OCI-LY7 (cell line): ENCODE measurements around the gene CDC5L. TPM values are rescaled to one million over a fixed set of nuclear protein-coding genes. Genes with fewer than 3 reads are reported as not detected.
A peak's percentile ranks its signal among the peaks of the same experiment; 100 is the strongest.

Experiments
- BruUV-seq: library from RNA; stranded (reverse); fragments of 400-500 nt; replicated peaks from 2 replicates; lab custom pipeline; 2021; lab: Mats Ljungman, UMichigan
- CTCF ChIA-PET: fragments of 300-600 bp; sonication (Branson Sonifier 250); formaldehyde crosslinking; loops from one replicate; lab custom pipeline; 2022; ENCODE audit warnings: antibody characterized with exemption; ENCODE audit not compliant: unreplicated experiment; lab: Charles Lee
- POLR2A ChIA-PET: fragments of 300-600 bp; sonication (Branson Sonifier 250); formaldehyde crosslinking; loops from one replicate; lab custom pipeline; 2022; ENCODE audit warnings: antibody characterized with exemption; lab: Charles Lee
- DNase-seq: peaks from one replicate; pipeline ENCODE4 v3.0.0-alpha.2; 2015; ENCODE audit warnings: low spot score
- H2AFZ ChIP-seq: fragments of 200-600 bp; sonication (generic), shearing (Covaris generic); 2 replicates; pipeline ENCODE4 v1.6.1; 2014; ENCODE audit warnings: mild to moderate bottlenecking, antibody characterized with exemption, low read length, moderate library complexity
- H3K27ac ChIP-seq: fragments of 200-600 bp; sonication (generic); 2 replicates; pipeline ENCODE4 v1.5.1; 2014; ENCODE audit warnings: mixed run types, low read depth, mild to moderate bottlenecking, moderate library complexity, low read length, inconsistent platforms; ENCODE audit not compliant: poor library complexity, severe bottlenecking
- H3K36me3 ChIP-seq: fragments of 200-600 bp; sonication (generic); 2 replicates; pipeline ENCODE4 v1.6.1; 2014; ENCODE audit warnings: mild to moderate bottlenecking, antibody characterized with exemption, low read length, moderate library complexity, mixed read lengths; ENCODE audit not compliant: insufficient read depth
- H3K4me1 ChIP-seq: fragments of 200-600 bp; sonication (generic); 2 replicates; pipeline ENCODE4 v1.5.1; 2014; ENCODE audit warnings: mild to moderate bottlenecking, low read length; ENCODE audit not compliant: insufficient read depth, poor library complexity, severe bottlenecking
- H3K4me2 ChIP-seq: fragments of 200-600 bp; sonication (generic); 2 replicates; pipeline ENCODE4 v1.6.1; 2014; ENCODE audit warnings: mild to moderate bottlenecking, low read length
- H3K4me3 ChIP-seq: fragments of 200-600 bp; sonication (generic); 2 replicates; pipeline ENCODE4 v1.5.1; 2014; ENCODE audit warnings: mild to moderate bottlenecking, low read depth, low read length; ENCODE audit not compliant: poor library complexity, severe bottlenecking
- H3K79me2 ChIP-seq: fragments of 200-600 bp; sonication (generic); 2 replicates; pipeline ENCODE4 v1.6.1; 2016; ENCODE audit warnings: low read depth, mild to moderate bottlenecking, low read length, moderate library complexity, mixed read lengths; ENCODE audit not compliant: insufficient read depth
- H3K9me2 ChIP-seq: fragments of 200-600 bp; sonication (generic); 2 replicates; pipeline ENCODE4 v1.6.1; 2016; ENCODE audit warnings: mild to moderate bottlenecking, low read length, mixed read lengths; ENCODE audit not compliant: insufficient read depth
- H3K9me3 ChIP-seq: fragments of 200-600 bp; sonication (generic); 2 replicates; pipeline ENCODE4 v1.6.1; 2014; ENCODE audit warnings: mild to moderate bottlenecking, mixed run types, low read length, mixed read lengths
- H4K20me1 ChIP-seq: fragments of 200-600 bp; sonication (generic); 2 replicates; pipeline ENCODE4 v1.6.1; 2014; ENCODE audit warnings: mild to moderate bottlenecking, antibody characterized with exemption, low read length, moderate library complexity, mixed read lengths; ENCODE audit not compliant: insufficient read depth
- CTCF ChIP-seq: fragments of 200-600 bp; sonication (generic); conservative IDR thresholded peaks from 2 replicates; pipeline ENCODE4 v1.5.1; 2014; ENCODE audit warnings: mild to moderate bottlenecking, antibody characterized with exemption, low read length, moderate library complexity, mixed read lengths
- EZH2phosphoT487 ChIP-seq: fragments of 200-600 bp; sonication (generic); IDR thresholded peaks from 2 replicates; pipeline ENCODE4 v1.6.1; 2018; ENCODE audit warnings: low read depth, borderline replicate concordance, mild to moderate bottlenecking, mixed run types, antibody characterized with exemption, low read length, moderate library complexity, mixed read lengths
- intact Hi-C: fragments of 100-400 bp; cut with micrococcal nuclease; formaldehyde crosslinking; loops from one replicate; pipeline ENCODE4 v1.10.0; 2022; ENCODE audit not compliant: unreplicated experiment
- total RNA-seq, 2 experiments: library from RNA; depleted of rRNA in 1 of 2; stranded (reverse); fragments of >200 nt in 1 of 2; shearing (Covaris generic) in 1 of 2; gene quantifications; 2 replicates each; pipeline ENCODE4 v1.2.3, GENCODE V29; 2014 to 2022

Gene CDC5L
- total RNA-seq, 2 experiments from 2014 or later, result 21.5 to 24.0 TPM

- ChIA-PET CTCF (no interaction called here), POLR2A (no interaction called here)
- H3K9me2 ChIP-seq, result no peaks in the 10 kb centered on the region
- H3K36me3 ChIP-seq, result no peaks in the 10 kb centered on the region
- no peak for DNase-seq
- TF ChIP-seq EZH2phosphoT487 (no peak), CTCF (no peak)
- H3K27ac ChIP-seq, result no peak overlapping the region
- no peaks in the 10 kb centered on the region for H3K4me1 ChIP-seq
- H3K9me3 ChIP-seq, result no peaks in the 10 kb centered on the region
- intact Hi-C loops, result no loop called here
- no peaks in the 10 kb centered on the region for H4K20me1 ChIP-seq
- BruUV-seq, result no TSS peak
- no peaks in the 10 kb centered on the region for H3K79me2 ChIP-seq
- H2AFZ ChIP-seq, result no peak overlapping the region
- no peak overlapping the region for H3K4me2 ChIP-seq
- no peak overlapping the region for H3K4me3 ChIP-seq
These were observed 81.3 kb downstream of the CDC5L start for GRCh38 chr6:44468835-44469234.

GRCh38 chr6:44470115-44470464 is 82.6 kb downstream of the CDC5L start:
- no peaks in the 10 kb centered on the region for H3K36me3 ChIP-seq
- no peaks in the 10 kb centered on the region for H4K20me1 ChIP-seq
- no peak overlapping the region for H3K27ac ChIP-seq
- no peaks in the 10 kb centered on the region for H3K79me2 ChIP-seq
- H3K9me2 ChIP-seq, result no peaks in the 10 kb centered on the region
- no peak for DNase-seq
- no TSS peak for BruUV-seq
- POLR2A ChIA-PET, result no interaction called here
- H3K9me3 ChIP-seq, result no peaks in the 10 kb centered on the region
- no peak overlapping the region for H2AFZ ChIP-seq
- H3K4me1 ChIP-seq, result no peaks in the 10 kb centered on the region
- CTCF ChIA-PET, result interaction anchor here (0.7 kb wide), 1 partner anchor 685 kb away, joined by 3 read pairs; no protein-coding TSS in a partner anchor
- no peak overlapping the region for H3K4me3 ChIP-seq
- peak; percentile 59; the same call in 1 of the 2 replicates for TF ChIP-seq CTCF
- TF ChIP-seq EZH2phosphoT487, result no peak
- H3K4me2 ChIP-seq, result no peak overlapping the region
- intact Hi-C loops, result loop anchor here (10.0 kb wide), 1 partner anchor 185 kb away; no protein-coding TSS in a partner anchor

- no peaks in the 10 kb centered on the region for H4K20me1 ChIP-seq
- no peaks in the 10 kb centered on the region for H3K9me2 ChIP-seq
- no peak for DNase-seq
- no peak overlapping the region for H3K4me2 ChIP-seq
- BruUV-seq, result no TSS peak
- H3K9me3 ChIP-seq, result no peaks in the 10 kb centered on the region
- TF ChIP-seq CTCF (no peak), EZH2phosphoT487 (no peak)
- CTCF ChIA-PET, result no interaction called here
- intact Hi-C loops, result loop anchor here (10.0 kb wide), 1 partner anchor 184 kb away; no protein-coding TSS in a partner anchor
- H3K27ac ChIP-seq, result no peak overlapping the region
- POLR2A ChIA-PET, result no interaction called here
- H3K36me3 ChIP-seq, result no peaks in the 10 kb centered on the region
- no peaks in the 10 kb centered on the region for H3K79me2 ChIP-seq
- H2AFZ ChIP-seq, result no peak overlapping the region
- H3K4me1 ChIP-seq, result no peaks in the 10 kb centered on the region
- H3K4me3 ChIP-seq, result no peak overlapping the region
These were observed 83.2 kb downstream of the CDC5L start for GRCh38 chr6:44470746-44471145.
